Osteoblast (primary cell): ENCODE results near the gene PTPRN2. TPM values are rescaled to one million over a fixed set of nuclear protein-coding genes. Genes with fewer than 3 reads are reported as not detected.
"Not testable (repeated sequence)": the region's sequence is repeated elsewhere in the genome, so short reads cannot be mapped to it uniquely, and the experiment has no call there.

Experiments
- DNase-seq: peaks from one replicate; pipeline ENCODE4 v3.0.0; 2011; ENCODE audit warnings: low spot score, mixed read lengths; ENCODE audit not compliant: insufficient read length; ENCODE audit errors: missing footprints
- H2AFZ ChIP-seq: 2 replicates; pipeline ENCODE4 v1.6.0; 2011; ENCODE audit warnings: mild to moderate bottlenecking, low read length
- H3K27ac ChIP-seq: 2 replicates; pipeline ENCODE4 v1.5.1; 2011; ENCODE audit warnings: mild to moderate bottlenecking, low read depth, low read length, moderate library complexity
- H3K27me3 ChIP-seq: 2 replicates; pipeline ENCODE4 v1.6.0; 2012; ENCODE audit warnings: mild to moderate bottlenecking, control low read depth, inconsistent platforms, low read length, moderate library complexity; ENCODE audit not compliant: insufficient read depth
- H3K36me3 ChIP-seq: 2 replicates; pipeline ENCODE4 v1.5.1; 2011; ENCODE audit warnings: mild to moderate bottlenecking, low read length, control low read depth, moderate library complexity; ENCODE audit not compliant: insufficient read depth
- H3K4me1 ChIP-seq: 2 replicates; pipeline ENCODE4 v1.5.1; 2011; ENCODE audit warnings: mild to moderate bottlenecking, low read length, control low read depth, moderate library complexity; ENCODE audit not compliant: insufficient read depth
- H3K4me2 ChIP-seq: 2 replicates; pipeline ENCODE4 v1.6.0; 2011; ENCODE audit warnings: mild to moderate bottlenecking, low read length; ENCODE audit not compliant: insufficient read depth
- H3K4me3 ChIP-seq: fragments of 200-600 bp; sonication (generic); 3 replicates; pipeline ENCODE4 v1.5.1; 2012; ENCODE audit warnings: mild to moderate bottlenecking, low read length, inconsistent platforms; ENCODE audit not compliant: insufficient read depth
- H3K79me2 ChIP-seq: 2 replicates; pipeline ENCODE4 v1.6.0; 2012; ENCODE audit warnings: mild to moderate bottlenecking, low read length, control low read depth, inconsistent platforms; ENCODE audit not compliant: insufficient read depth
- H3K9me3 ChIP-seq: 2 replicates; pipeline ENCODE4 v1.5.1; 2011; ENCODE audit warnings: low read depth, low read length, control low read depth
- H4K20me1 ChIP-seq: 2 replicates; pipeline ENCODE4 v1.6.0; 2012; ENCODE audit warnings: mild to moderate bottlenecking, low read length, control low read depth; ENCODE audit not compliant: insufficient read depth
- total RNA-seq: library from RNA; depleted of rRNA; stranded (reverse); fragments of >200 nt; gene quantifications from 2 replicates; pipeline ENCODE4 v1.2.3, GENCODE V29; 2012
- TF ChIP-seq, protein P1 (sequence below): IDR thresholded peaks from 2 replicates; pipeline ENCODE4 v1.5.1; 2011; ENCODE audit warnings: mild to moderate bottlenecking, low read depth, low read length, moderate library complexity; ENCODE audit errors: extremely low read depth

PTPRN2 gene
- total RNA-seq, 1 donor, result 0.36 TPM

DNA sequence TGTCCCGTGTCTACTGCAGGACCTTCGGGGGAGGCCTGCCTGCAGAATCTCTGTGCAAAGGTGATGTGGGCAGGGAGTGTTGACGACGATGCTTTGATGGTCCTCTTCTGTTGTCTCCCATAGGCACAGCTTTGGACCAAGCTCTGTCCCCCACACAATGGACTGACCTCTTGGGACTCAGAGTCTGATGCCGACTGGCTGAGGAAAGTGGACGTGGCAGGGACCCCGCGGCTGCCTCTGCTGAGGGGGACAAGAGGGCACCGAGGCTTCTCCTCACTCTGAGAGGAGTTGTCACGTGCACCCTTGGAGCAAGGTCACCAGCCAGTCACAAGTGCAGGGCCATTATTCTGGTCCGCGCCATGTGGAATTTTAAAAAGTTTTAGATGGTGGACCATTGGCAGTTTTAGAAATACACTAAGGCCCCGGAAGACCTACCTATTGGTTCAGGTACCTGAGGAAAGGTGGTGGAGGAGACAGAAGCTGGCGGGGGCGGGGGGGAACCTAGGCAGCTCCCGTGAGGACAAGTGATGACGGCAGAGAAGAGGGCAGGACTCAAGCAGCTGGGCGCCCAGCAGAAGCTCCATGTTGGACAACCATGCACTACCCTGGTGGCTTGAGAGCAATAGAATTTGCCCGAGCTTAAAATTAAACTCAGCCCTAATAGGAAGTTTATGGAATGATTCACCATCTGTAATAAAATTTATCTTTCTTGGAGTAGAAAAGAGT lies 331.4 kb downstream of the PTPRN2 start:
- Histone ChIP-seq H3K4me3 (no peak overlapping the region), H3K9me3 (no peaks in the 10 kb centered on the region), H3K36me3 (no peaks in the 10 kb centered on the region), H4K20me1 (no peaks in the 10 kb centered on the region), H3K27me3 (no peaks in the 10 kb centered on the region), H3K79me2 (no peaks in the 10 kb centered on the region), H2AFZ (no peak overlapping the region), H3K27ac (no peak overlapping the region), H3K4me1 (no peaks in the 10 kb centered on the region), H3K4me2 (no peak overlapping the region)
- TF ChIP-seq, protein P1, sequence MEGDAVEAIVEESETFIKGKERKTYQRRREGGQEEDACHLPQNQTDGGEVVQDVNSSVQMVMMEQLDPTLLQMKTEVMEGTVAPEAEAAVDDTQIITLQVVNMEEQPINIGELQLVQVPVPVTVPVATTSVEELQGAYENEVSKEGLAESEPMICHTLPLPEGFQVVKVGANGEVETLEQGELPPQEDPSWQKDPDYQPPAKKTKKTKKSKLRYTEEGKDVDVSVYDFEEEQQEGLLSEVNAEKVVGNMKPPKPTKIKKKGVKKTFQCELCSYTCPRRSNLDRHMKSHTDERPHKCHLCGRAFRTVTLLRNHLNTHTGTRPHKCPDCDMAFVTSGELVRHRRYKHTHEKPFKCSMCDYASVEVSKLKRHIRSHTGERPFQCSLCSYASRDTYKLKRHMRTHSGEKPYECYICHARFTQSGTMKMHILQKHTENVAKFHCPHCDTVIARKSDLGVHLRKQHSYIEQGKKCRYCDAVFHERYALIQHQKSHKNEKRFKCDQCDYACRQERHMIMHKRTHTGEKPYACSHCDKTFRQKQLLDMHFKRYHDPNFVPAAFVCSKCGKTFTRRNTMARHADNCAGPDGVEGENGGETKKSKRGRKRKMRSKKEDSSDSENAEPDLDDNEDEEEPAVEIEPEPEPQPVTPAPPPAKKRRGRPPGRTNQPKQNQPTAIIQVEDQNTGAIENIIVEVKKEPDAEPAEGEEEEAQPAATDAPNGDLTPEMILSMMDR, result no peak
- DNase-seq, result peak; percentile 44

DNA sequence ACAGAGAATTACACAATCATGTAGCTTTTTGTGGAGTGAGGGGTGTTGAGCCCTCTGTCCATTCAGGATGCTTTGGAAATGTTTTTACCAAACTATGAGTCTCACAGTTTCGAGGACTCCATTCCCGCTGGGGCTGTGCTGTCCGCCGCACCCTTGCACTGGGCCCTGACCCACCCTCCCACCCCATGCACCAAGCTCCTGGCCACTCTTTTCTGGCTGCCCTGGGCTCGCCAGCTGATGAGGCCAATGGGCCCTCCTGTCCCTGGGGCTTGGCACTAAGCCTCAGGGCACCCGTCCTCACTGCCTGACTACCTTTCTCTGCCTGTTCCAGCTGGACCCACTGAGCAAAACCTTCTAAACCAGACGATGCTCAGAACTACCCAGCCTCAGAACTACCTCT lies 332.1 kb downstream of the PTPRN2 start:
- Histone ChIP-seq H2AFZ (no peak overlapping the region), H3K9me3 (no peaks in the 10 kb centered on the region), H3K79me2 (no peaks in the 10 kb centered on the region)

DNA sequence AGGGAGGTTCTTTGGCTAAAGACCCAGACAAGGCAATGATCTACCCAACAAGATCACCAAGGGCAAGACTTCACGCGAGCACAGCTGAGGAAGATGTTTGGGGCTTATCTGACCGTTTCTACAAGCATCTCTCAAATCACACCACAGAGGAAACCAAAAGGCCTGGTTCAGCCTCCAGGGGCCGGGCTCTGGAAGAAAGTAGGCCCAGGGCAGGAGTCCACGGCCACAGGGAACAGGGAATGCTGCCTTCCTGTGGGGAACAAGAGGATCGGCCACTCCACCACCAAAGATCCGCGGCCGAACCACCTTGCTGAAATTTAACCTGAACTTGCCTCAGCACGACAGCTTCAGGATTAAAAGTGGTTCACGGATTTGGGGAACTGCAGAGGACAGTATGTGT lies 332.5 kb downstream of the PTPRN2 start:
- H3K4me1 ChIP-seq, result no peaks in the 10 kb centered on the region
- no peak overlapping the region for H2AFZ ChIP-seq
- TF ChIP-seq, protein P1, result no peak
- no peak overlapping the region for H3K4me2 ChIP-seq
- H3K36me3 ChIP-seq, result no peaks in the 10 kb centered on the region
- no peaks in the 10 kb centered on the region for H3K79me2 ChIP-seq
- no peak overlapping the region for H3K27ac ChIP-seq
- no peak overlapping the region for H3K4me3 ChIP-seq
- peak; percentile 30 for DNase-seq
- H3K27me3 ChIP-seq, result no peaks in the 10 kb centered on the region
- no peaks in the 10 kb centered on the region for H3K9me3 ChIP-seq
- no peaks in the 10 kb centered on the region for H4K20me1 ChIP-seq

More for the DNA sequence above, 332.1 kb downstream of the PTPRN2 start:
- no peak for DNase-seq
- H3K36me3 ChIP-seq, result no peaks in the 10 kb centered on the region
- no peak overlapping the region for H3K4me3 ChIP-seq
- no peaks in the 10 kb centered on the region for H4K20me1 ChIP-seq
- no peaks in the 10 kb centered on the region for H3K4me1 ChIP-seq
- TF ChIP-seq, protein P1, result no peak
- no peaks in the 10 kb centered on the region for H3K27me3 ChIP-seq
- no peak overlapping the region for H3K27ac ChIP-seq
- H3K4me2 ChIP-seq, result no peak overlapping the region

DNA sequence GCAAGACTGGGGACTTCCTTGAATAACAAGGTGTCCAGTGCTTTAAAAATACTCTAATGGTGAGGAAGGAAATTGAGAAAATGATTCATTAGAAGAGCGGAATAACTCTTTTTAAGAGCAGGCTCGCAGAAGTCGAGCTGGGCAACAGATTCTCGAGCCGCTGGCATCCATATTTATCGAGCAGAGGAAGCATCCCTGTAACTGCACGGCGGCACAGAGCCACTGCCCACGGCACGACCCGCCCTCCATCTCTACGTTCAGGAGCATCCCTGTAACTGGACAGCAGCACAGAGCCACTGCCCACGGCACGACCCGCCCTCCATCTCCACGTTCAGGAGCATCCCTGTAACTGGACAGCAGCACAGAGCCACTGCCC lies 334.0 kb downstream of the PTPRN2 start:
- not testable (repeated sequence) for DNase-seq, H3K9me3 ChIP-seq, H4K20me1 ChIP-seq

More for the DNA sequence above, 334.0 kb downstream of the PTPRN2 start:
- not testable (repeated sequence) for H3K79me2 ChIP-seq, H3K27me3 ChIP-seq, H3K36me3 ChIP-seq, H3K4me3 ChIP-seq, H2AFZ ChIP-seq, H3K4me1 ChIP-seq, H3K4me2 ChIP-seq, H3K27ac ChIP-seq
